NCI-H1048 (cell line): ENCODE results near the gene MMP15.
"Not testable (repeated sequence)": the region's sequence is repeated elsewhere in the genome, so short reads cannot be mapped to it uniquely, and the experiment has no call there.

Experiments
- DNase-seq: peaks from one replicate; lab custom pipeline; 2025; lab: John Stamatoyannopoulos, UW

MMP15 gene

GRCh38 chr16:58025351-58026138 lies at the start of gene MMP15:
MMP15 (plus strand) TSS chr16:58025754; CDS start chr16:58026351, 597 bp downstream.
- DNase-seq = peak; percentile 15

GRCh38 chr16:57976331-57976796 lies 49.2 kb upstream of the MMP15 start:
- no peak for DNase-seq

- DNase-seq = no peak
Measured at GRCh38 chr16:57977418-57978069, 48.0 kb upstream of the MMP15 start.

- not testable (repeated sequence) for DNase-seq
Measured at GRCh38 chr16:57978070-57978465, 47.5 kb upstream of the MMP15 start.

GRCh38 chr16:57979006-57979585 lies 46.5 kb upstream of the MMP15 start:
- no peak for DNase-seq

- no peak for DNase-seq
Measured at GRCh38 chr16:57981636-57982035, 43.9 kb upstream of the MMP15 start.

GRCh38 chr16:57982385-57982784 lies 43.2 kb upstream of the MMP15 start:
- DNase-seq = no peak

GRCh38 chr16:57984443-57985203 lies 40.9 kb upstream of the MMP15 start:
- DNase-seq = no peak

GRCh38 chr16:57985204-57986181 lies 40.1 kb upstream of the MMP15 start:
- DNase-seq = no peak

- DNase-seq = no peak
Measured at GRCh38 chr16:57986196-57986595, 39.4 kb upstream of the MMP15 start.

- DNase-seq = no peak
Measured at GRCh38 chr16:57987441-57988177, 37.9 kb upstream of the MMP15 start.

- no peak for DNase-seq
Measured at GRCh38 chr16:57988929-57989328, 36.6 kb upstream of the MMP15 start.

GRCh38 chr16:57991551-57992059 lies 33.9 kb upstream of the MMP15 start:
- DNase-seq = no peak

- no peak for DNase-seq
Measured at GRCh38 chr16:57992084-57992483, 33.5 kb upstream of the MMP15 start.

- DNase-seq = no peak
Measured at GRCh38 chr16:57993438-57993837, 32.1 kb upstream of the MMP15 start.

GRCh38 chr16:57993897-57994296 lies 31.7 kb upstream of the MMP15 start:
- DNase-seq = no peak

- no peak for DNase-seq
Measured at GRCh38 chr16:57994361-57994760, 31.2 kb upstream of the MMP15 start.

- DNase-seq = no peak
Measured at GRCh38 chr16:57994778-57995177, 30.8 kb upstream of the MMP15 start.

- DNase-seq = no peak
Measured at GRCh38 chr16:57995721-57996405, 29.7 kb upstream of the MMP15 start.
